NCI-H1436 treated with DMSO at 0.1 percent for 48 hours (cell line): ENCODE data around the gene MAP2K1.
A peak's percentile ranks its signal among the peaks of the same experiment; 100 is the strongest.
"Not testable (repeated sequence)": the region's sequence is repeated elsewhere in the genome, so short reads cannot be mapped to it uniquely, and the experiment has no call there.

Experiments
- DNase-seq: peaks from one replicate; lab custom pipeline; 2025; lab: John Stamatoyannopoulos, UW

Gene MAP2K1

DNA sequence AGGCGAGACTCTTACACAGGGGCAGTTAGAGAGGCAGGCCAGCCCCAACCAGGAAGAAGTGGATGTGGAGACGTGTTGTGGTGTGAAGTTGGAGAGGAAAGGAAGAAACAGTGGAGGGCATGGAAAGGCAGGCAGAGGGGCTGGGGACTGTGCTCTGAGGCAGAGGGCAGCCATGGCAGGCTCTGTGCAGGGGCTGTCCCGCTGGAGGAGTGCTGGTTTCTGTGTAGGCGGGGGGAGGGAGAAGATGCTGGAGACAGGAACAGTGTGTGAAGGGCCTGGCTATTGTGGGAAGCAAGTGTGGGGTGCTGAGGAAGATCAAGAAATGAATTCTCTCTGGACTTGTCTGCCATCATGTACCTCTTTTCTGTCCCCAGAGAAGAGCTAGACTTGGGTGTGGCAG lies 89.8 kb downstream of the MAP2K1 start:
- DNase-seq = no peak

DNA sequence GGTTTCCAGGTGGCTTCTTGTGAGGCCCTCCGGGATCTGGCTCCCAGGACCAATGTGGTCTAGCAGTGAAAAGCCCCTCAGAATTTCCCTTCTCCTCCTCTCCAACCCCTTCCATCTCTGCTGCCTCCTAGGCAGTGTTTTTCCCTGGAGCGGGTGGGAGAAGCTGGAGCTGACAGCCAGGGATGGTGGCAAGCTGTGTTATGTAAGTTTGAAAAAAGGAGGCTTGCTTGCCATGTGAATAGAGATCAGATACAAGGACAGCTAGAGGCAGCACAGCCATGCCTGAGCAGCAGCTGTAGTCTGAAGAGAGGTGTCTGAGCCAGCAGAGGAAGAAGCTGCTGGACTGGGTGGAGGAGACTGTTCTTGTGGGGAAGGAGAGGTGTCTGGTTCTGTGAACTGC lies 90.3 kb downstream of the MAP2K1 start:
- no peak for DNase-seq

DNA sequence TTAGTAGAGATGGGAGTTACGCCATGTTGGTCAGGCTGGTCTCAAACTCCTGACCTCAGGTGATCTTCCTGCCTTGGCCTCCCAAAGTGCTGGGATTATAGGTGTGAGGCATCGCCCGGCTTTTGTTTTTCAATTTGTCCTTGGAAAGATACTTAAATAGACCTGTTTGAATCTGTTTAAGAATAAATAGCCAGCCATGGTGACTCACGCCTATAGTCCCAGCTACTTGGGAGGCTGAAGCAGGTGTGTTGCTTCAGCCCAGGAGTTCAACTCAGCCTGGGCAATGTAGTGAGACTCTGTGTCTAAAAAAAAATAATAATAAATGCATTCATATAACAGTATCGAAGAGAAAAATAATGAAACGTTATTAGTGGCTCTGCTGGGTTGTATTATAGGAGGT lies 93.6 kb downstream of the MAP2K1 start:
- DNase-seq = no peak

DNA sequence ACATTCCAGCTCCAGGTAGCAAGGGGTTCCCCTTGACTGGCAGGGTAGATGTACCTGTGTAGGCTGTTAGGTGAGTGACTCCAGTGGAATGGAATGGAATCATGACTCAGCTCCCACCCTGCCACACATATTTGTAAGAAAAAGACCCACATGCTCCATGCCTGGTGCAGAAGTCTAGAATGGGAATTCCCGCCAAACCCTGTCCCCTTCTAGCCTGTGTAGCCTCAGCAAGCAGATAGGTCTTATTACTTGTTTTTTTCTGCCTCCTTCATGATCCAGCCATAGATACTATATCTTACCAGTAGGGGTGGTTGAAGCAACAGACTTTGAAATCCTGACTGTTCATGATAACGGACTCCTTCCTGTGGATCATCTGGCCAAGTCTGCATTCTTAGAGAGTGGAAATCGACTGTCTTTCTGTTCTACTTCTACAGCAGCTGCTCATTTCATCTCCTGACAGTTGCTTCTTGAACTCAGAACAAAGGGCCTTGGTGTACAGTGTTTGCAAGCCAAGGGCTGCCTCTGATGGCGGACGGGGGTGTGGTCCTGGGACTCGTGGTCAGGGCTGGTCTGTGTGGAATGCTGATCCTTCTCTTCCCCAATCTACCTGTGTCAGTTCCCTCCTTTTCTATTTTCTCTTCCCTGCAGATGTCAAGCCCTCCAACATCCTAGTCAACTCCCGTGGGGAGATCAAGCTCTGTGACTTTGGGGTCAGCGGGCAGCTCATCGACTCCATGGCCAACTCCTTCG lies 94.6 kb downstream of the MAP2K1 start:
- no peak for DNase-seq

DNA sequence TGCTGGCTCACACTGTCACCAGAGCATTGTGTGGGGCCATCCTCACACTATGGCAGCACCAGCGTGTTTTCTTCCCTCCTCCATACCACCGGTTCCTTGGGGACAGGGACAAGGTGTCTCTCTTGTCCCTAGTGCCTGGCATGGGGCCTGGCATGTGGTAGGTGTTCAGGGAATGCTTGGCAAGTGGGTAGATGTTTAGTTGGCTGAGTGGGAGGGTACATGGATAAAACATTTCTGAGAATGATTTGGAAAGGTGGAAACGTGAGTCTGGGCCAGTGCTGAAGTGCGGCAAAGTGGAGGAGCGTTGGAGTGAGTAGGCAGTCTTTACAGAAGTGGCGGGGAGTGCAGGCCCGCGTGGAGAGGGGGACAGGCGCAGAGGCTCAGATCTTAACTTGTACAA lies 95.8 kb downstream of the MAP2K1 start:
- DNase-seq = no peak

DNA sequence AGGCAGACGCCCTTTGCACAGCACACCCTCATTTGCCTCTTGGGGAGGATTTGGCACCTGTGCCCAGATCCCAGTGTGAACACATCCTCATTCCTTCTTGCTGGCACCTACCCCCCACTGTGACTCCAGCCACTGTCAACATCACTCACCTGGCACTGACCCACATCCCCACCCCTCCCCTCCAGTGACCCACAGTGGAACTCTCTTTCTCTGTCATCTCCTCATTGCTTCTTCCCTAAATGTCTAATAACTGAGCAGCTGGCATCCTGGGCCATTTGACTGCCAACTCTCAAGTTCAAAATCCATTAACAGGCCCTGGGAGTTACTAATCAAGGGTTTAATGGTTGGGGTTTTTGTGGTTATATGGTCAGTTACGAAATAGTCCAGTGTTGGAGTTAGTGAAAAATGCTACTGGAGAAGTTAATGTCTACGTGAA lies 96.4 kb downstream of the MAP2K1 start:
- DNase-seq = no peak

DNA sequence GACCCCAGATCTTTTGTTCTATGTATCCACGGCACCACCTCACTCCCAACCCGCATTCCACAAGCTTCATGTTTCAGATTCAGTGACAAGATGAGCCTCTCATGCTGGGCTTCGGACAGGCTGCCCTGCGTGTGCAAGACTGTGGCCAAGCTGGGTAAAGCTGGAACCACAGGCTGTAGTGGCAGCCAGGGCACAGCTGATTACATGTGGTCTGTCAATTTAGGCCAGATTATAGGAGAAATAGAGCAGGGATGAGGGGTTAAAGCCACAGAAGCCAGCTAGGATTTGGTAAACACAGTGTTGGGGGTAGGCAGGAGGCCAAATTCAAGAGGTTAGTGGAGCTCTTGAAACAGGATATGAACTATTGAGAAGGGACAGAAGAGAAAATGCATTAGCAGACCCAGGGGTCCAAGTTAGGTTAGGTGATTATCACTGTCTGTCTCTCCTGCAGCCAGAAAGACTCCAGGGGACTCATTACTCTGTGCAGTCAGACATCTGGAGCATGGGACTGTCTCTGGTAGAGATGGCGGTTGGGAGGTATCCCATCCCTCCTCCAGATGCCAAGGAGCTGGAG lies 97.9 kb downstream of the MAP2K1 start:
- no peak for DNase-seq

DNA sequence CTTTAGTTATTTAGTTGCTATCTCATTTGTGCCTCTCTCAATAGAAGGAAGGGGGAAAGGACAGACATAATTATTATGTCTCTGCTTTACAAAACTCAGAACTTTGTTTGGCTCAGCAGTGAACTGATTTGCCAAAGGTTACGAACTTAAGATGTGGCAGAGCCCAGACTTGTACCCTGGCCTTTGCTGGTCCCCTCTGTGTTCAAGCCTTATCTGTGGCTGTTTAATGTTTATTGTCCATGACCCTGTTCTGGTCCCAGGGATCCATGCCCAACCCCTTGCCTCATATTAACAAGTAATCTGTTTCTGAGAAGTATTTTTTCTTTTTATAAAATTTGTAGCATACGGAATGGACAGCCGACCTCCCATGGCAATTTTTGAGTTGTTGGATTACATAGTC lies 100.2 kb downstream of the MAP2K1 start:
- DNase-seq = no peak

DNA sequence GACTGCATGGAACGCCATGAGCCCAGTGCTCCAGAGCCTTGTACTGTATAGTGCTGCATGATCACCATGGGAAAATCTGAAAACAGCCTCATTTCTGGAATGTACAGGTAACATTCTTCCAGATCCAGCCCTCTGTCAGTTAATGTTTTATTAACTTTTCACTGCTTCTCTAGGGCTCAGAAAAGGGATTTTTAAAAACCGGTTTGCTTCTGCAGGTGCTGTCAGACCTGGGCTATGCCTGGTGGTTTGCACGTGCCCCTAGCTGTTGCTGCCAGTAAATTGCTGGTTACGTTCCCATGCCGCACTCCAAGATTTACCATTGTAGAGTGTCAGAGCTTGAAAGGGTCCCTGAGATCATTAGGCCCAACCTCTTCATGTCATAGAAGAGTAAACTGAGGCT lies 101.8 kb downstream of the MAP2K1 start:
- DNase-seq = no peak

DNA sequence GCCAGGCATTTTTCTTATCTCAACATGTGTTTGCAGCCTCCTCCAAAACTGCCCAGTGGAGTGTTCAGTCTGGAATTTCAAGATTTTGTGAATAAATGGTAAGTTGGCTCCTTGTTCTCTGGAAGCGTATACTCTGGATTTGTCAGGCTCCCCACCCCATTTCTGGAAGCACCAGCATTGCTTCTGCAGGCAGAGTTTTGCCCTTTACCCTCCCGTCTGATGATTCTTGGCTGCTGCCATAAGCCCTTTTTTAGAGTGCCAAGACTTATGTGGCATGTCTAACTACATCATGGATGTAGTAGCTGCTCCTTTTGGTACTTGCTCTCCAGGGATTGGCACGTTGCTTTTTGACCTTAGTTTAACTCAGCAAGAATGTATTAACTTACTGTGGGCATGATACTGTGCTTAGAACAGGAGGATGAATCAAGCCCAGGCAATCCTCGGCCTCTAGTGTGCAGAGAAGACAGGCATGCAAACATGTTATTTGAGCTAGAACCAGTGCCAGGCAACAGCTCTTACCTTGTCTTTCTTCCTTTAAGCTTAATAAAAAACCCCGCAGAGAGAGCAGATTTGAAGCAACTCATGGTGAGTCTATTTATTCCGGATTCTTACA lies 102.6 kb downstream of the MAP2K1 start:
- no peak for DNase-seq

DNA sequence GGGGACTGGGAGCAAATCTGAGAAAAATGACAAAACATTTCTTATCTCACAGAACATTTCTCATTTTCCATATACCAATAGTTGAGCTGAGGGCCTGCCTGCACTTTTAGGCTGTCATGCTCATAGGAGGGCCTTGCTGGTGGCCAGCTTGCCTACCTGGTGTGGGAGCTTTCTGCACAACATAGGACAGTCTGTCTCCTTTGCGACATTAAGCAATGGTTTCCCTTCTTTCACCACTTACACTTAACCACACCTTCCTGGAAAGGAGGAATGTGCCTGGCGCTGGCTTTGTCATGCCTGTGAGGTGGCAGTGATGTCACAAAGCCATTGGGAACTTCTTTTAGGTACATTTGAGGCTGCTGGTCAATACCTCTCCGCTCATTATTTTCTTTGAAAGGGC lies 105.1 kb downstream of the MAP2K1 start:
- DNase-seq = no peak

DNA sequence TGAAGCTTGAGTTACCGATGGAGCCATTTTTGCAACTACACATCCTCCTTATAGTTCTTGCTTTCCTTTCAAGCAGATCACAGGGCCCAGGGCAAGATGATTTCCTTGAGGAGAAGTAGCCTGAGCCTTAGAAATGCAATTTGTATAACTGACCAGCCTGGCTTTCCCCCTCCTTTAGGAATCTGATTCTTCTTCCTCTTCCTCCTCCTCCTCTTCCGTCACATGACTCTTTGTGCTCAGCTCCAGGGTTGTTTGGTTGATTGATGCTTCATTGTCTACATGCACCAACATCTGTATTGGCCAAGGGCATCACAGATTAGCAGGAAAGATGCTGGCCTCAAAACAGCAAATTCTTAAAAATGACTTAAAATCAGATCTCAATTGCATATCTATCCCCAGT lies 107.5 kb downstream of the MAP2K1 start:
- DNase-seq = no peak

DNA sequence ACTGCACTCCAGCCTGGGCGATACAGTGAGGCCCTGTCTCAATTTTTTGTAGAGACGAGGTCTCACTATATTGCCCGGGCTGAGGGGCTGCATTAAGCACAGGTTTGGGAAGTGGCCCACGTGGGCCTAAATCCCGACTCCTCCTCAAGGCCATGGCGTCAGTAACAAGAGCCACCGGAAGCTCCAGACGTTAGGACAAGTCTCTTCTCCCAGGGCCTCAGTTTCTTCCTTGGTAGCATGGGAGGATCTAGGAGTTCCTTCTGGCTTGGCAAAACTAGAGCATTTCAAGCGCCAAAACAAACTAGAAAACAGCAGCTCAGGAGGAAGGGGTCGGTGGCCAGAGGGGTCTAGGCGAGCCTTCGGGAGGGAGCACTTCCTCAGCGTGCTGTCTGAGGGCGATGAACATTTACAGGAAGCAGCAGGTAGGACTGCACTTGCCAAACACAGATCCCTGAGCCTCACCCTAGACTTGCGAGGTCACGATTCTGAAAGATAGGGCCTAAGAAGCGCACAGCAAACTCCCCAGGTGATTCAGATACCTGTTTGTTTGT lies 110.3 kb downstream of the MAP2K1 start:
- no peak for DNase-seq

DNA sequence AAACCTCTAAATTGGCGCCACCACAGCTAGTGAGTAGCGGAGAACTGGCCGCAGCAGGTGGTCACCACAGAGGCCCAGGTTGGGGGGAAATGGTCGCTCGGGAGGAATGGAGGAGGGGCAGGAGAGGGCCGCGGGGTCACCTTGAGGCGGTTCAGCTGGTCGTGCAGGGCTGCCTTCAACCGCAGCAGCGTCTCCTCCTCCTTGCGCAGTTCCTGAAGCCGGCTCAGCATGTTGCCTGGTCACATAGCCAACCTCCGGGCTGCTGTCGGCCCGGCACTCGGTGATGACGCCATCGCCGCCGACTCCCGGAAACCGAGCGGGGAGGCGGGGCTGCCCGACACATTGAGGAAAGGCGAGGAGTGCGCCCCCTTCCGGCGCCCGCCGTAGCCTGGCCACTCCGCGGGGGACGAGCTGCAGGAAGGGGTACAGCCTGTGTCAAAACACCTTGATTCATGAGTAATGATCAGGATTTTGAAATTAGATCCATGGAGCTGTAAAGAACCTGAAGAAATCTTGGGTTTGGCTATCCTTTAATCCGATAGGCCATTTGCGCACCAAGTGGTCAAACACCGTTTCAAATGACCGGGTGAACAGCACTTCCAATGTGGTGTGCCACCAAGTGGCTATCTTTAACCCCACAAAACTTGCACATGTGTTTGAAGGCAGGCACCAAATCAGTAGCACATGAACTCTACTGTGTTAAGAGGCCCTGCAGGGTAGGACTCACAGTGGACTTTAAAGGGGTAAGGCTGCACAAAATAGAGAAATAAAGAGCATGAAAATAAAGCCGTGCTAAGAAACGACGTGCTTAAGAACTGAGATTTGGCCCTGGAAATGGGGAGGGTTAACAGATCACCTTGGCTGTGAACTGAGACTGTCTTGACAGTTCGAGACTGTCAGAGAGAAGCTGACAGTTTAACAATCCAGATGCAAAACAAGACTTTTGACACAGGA lies 111.1 kb downstream of the MAP2K1 start, which contains the start of gene SNAPC5:
Gene SNAPC5 (minus strand): TSS at position 261 of the 954 bp plus-strand sequence. CDS start 31 bp downstream, at position 230.
- DNase-seq = peak; percentile 33

DNA sequence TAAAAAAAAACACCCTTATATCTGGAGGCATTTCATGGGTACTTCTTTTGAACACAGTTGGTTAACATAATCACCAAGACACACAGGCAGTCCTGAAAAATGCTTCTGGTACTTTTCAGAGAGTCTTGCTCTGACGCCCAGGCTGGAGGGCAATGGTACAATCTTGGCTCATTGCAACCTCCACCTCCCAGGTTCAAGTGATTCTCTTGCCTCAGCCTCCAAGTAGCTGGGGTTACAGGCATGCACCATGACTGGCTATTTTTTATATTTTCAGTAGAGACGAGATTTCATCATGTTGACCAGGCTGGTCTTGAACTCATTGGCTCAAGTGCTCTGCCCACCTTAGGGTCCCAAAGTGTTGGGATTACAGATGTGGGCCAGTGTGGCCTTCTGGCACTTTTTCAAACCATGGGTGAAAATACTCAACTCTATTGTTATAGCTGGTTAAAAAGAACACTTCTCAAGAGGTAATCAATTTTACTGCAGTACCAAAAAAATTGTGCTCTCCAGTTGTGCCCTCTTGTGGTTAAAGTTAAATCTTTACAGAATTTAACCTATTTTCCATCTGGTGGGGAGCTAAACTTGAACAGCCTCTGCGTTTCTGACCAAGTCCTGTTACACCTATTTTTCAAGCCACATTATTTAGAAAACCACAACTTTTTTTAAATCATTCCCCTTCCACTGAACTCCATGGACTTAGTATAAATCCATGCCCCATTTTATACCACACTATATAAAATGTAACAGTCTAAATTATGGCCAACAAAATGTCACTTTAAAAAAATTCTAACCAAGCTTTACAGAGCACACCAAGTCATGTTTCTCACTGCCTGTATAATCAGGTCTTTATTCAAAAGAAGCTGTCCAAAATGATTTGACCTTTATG lies 112.0 kb downstream of the MAP2K1 start:
- no peak for DNase-seq

DNA sequence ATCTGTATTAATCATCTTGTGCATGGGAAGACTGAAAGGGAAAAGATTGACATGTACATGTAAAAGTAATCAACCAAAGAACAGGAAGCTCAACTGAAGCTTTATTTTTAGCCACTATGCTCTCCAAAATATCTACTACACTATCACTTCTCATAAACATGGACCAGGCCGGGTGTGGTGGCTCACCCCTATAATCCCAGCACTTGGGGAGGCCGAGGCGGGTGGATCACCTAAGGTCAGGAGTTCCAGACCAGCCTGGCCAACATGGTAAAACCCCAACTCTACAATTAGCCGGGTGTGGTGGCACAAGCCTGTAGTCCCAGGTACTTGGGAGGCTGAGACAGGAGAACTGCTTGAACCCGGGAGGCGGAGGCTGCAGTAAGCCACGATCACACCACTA lies 113.6 kb downstream of the MAP2K1 start:
- not testable (repeated sequence) for DNase-seq

DNA sequence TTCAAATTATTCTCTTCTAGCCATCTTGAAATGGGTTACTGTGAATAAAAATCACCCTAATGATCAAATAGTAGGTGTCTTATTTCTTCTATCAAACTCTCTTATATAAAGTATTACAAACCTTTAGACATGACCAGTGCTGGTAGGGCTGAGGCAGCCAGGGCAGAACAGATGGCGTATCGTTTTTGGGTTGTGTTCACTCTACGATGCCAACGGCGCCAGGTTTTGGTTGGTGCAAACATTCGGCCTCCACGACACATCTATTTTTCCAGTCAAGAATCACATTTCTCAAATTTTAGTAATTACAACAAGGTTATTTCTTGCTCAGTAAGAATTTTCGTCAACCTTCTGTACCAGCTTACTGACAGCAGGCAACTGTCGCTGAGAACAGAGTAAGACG lies 115.8 kb downstream of the MAP2K1 start:
- DNase-seq = no peak

DNA sequence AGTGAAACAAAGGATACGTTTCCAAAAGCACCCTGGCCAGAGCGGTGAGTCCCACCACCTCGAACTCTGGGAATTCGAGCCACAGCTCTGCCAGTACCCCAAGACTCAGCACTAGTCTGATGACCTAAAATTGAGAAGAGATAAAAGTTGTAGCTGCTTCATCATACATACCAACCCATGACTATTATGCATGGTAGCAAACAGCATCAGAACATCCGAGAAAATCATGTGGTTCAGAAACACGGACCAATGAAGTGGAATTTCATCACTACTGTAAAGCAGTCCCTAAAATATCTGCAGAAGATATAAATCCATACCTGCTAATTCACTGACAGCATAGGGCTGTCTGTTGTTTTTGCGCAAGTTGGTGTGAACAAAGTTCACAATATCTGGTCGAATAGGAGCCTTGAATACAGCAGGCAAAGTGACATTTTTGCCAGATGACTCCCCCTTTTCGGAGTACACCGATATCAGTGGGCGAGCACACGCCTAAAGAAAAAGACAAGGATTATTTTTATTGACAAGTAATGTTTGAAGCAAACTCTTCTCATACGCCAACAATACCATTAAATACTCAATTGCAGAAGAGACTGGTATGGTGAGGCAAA lies 116.4 kb downstream of the MAP2K1 start:
- not testable (repeated sequence) for DNase-seq

DNA sequence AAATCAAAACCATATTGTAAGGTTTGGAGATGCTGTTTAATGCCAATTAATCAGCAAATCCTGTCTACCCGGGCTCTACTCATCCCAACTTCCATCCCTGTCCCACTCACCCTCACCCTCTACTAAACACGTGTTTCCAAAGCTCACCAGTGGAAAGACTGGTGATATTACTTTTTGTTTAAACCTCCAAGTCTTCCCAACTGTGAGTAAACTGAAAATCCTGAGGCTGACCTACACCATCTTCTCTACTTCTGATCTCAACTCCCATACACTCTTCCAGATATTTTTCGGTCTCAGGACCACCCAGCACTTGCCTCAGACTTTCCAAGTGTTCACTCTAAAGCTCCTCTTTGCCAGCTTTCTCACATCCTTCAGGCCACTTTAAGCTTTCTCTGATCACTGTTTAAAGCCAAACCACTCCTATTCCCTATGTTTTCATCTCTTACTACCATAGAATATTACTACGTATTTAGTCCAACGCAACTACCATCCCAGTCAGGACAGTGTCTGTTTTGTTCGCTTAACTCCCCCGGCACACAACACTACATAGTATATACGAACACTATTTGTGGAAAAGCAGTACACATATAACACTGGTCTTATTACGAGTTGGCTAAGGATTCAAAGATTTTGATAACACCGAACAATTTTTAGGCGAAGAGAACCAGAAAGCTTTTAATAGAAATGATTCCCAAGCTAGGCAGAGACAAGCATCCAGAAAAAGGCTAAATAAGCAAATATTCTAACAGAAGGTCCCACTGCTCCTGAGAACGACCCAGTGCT lies 117.3 kb downstream of the MAP2K1 start:
- DNase-seq = no peak
